Activated naive CD4-positive, alpha-beta T cell treated with anti-CD3 and anti-CD28 coated beads, Interleukin-2, amount 50 U/mL, for 24 hours (primary cell): ENCODE measurements around the gene ELOVL6.

ENCODE experiments used
- H3K27ac Mint-ChIP-seq: one replicate; pipeline ENCODE4 v1.8.0; 2021; ENCODE audit warnings: mild to moderate bottlenecking, mixed read lengths
- H3K27me3 Mint-ChIP-seq: one replicate; pipeline ENCODE4 v1.8.0; 2021; ENCODE audit warnings: mixed read lengths
- H3K36me3 Mint-ChIP-seq: one replicate; pipeline ENCODE4 v1.8.0; 2021; ENCODE audit warnings: mixed read lengths
- H3K4me1 Mint-ChIP-seq: one replicate; pipeline ENCODE4 v1.8.0; 2021; ENCODE audit warnings: mixed read lengths
- H3K4me3 Mint-ChIP-seq: one replicate; pipeline ENCODE4 v1.8.0; 2021; ENCODE audit warnings: mild to moderate bottlenecking, mixed read lengths
- H3K9me3 Mint-ChIP-seq: one replicate; pipeline ENCODE4 v1.8.0; 2021; ENCODE audit warnings: mixed read lengths

ELOVL6 gene

GRCh38 chr4:110025056-110025455 is 173.4 kb downstream of the ELOVL6 start:
- H3K36me3 Mint-ChIP-seq = no peaks in the 10 kb centered on the region

GRCh38 chr4:110022457-110022856 is 176.0 kb downstream of the ELOVL6 start:
- H3K4me1 Mint-ChIP-seq = peaks cover 16% of the 10 kb centered on the region
- H3K27ac Mint-ChIP-seq = no peak overlapping the region
- no peaks in the 10 kb centered on the region for H3K9me3 Mint-ChIP-seq
- H3K36me3 Mint-ChIP-seq = no peaks in the 10 kb centered on the region
- H3K4me3 Mint-ChIP-seq = no peak overlapping the region
- H3K27me3 Mint-ChIP-seq = peaks cover 6% of the 10 kb centered on the region

More at GRCh38 chr4:110025056-110025455, 173.4 kb downstream of the ELOVL6 start:
- no peak overlapping the region for H3K27ac Mint-ChIP-seq
- H3K27me3 Mint-ChIP-seq = peaks cover 10% of the 10 kb centered on the region
- H3K9me3 Mint-ChIP-seq = no peaks in the 10 kb centered on the region
- no peak overlapping the region for H3K4me3 Mint-ChIP-seq
- peaks cover 11% of the 10 kb centered on the region for H3K4me1 Mint-ChIP-seq

- peak overlapping the region; percentile 49 for H3K4me3 Mint-ChIP-seq
Measured at GRCh38 chr4:110020646-110021443, 177.6 kb downstream of the ELOVL6 start.

GRCh38 chr4:110020139-110020538 is 178.3 kb downstream of the ELOVL6 start:
- Mint-ChIP-seq H3K4me3 (no peak overlapping the region), H3K27me3 (peaks cover 4% of the 10 kb centered on the region), H3K9me3 (no peaks in the 10 kb centered on the region), H3K27ac (no peak overlapping the region), H3K4me1 (peaks cover 16% of the 10 kb centered on the region), H3K36me3 (no peaks in the 10 kb centered on the region)

More at GRCh38 chr4:110020646-110021443, 177.6 kb downstream of the ELOVL6 start:
- no peaks in the 10 kb centered on the region for H3K36me3 Mint-ChIP-seq
- no peaks in the 10 kb centered on the region for H3K9me3 Mint-ChIP-seq
- peak overlapping the region; percentile 69 for H3K27ac Mint-ChIP-seq
- peaks cover 16% of the 10 kb centered on the region for H3K4me1 Mint-ChIP-seq
- peaks cover 4% of the 10 kb centered on the region for H3K27me3 Mint-ChIP-seq

- H3K27me3 Mint-ChIP-seq = peaks cover 4% of the 10 kb centered on the region
- peaks cover 16% of the 10 kb centered on the region for H3K4me1 Mint-ChIP-seq
- H3K4me3 Mint-ChIP-seq = no peak overlapping the region
- H3K27ac Mint-ChIP-seq = no peak overlapping the region
- no peaks in the 10 kb centered on the region for H3K36me3 Mint-ChIP-seq
- no peaks in the 10 kb centered on the region for H3K9me3 Mint-ChIP-seq
Measured at GRCh38 chr4:110019153-110019552, 179.3 kb downstream of the ELOVL6 start.

- Mint-ChIP-seq H3K9me3 (no peaks in the 10 kb centered on the region), H3K27me3 (peaks cover 2% of the 10 kb centered on the region), H3K4me3 (no peak overlapping the region), H3K27ac (no peak overlapping the region), H3K36me3 (no peaks in the 10 kb centered on the region), H3K4me1 (peaks cover 4% of the 10 kb centered on the region)
Measured at GRCh38 chr4:110014233-110014632, 184.2 kb downstream of the ELOVL6 start.

- peaks cover 2% of the 10 kb centered on the region for H3K27me3 Mint-ChIP-seq
- H3K36me3 Mint-ChIP-seq = no peaks in the 10 kb centered on the region
- no peaks in the 10 kb centered on the region for H3K9me3 Mint-ChIP-seq
- peaks cover 7% of the 10 kb centered on the region for H3K4me1 Mint-ChIP-seq
- H3K27ac Mint-ChIP-seq = no peak overlapping the region
- no peak overlapping the region for H3K4me3 Mint-ChIP-seq
Measured at GRCh38 chr4:110012917-110013316, 185.5 kb downstream of the ELOVL6 start.

GRCh38 chr4:110010797-110011196 is 187.6 kb downstream of the ELOVL6 start:
- Mint-ChIP-seq H3K4me1 (peaks cover 10% of the 10 kb centered on the region), H3K36me3 (no peaks in the 10 kb centered on the region), H3K9me3 (no peaks in the 10 kb centered on the region), H3K27ac (no peak overlapping the region), H3K4me3 (no peak overlapping the region), H3K27me3 (no peaks in the 10 kb centered on the region)

GRCh38 chr4:110009550-110009949 is 188.9 kb downstream of the ELOVL6 start:
- H3K27ac Mint-ChIP-seq = no peak overlapping the region
- no peaks in the 10 kb centered on the region for H3K27me3 Mint-ChIP-seq

GRCh38 chr4:110008540-110008939 is 189.9 kb downstream of the ELOVL6 start:
- Mint-ChIP-seq H3K27ac (no peak overlapping the region), H3K9me3 (no peaks in the 10 kb centered on the region), H3K27me3 (no peaks in the 10 kb centered on the region), H3K4me3 (no peak overlapping the region), H3K36me3 (no peaks in the 10 kb centered on the region), H3K4me1 (peaks cover 13% of the 10 kb centered on the region)

More at GRCh38 chr4:110009550-110009949, 188.9 kb downstream of the ELOVL6 start:
- no peaks in the 10 kb centered on the region for H3K9me3 Mint-ChIP-seq
- no peak overlapping the region for H3K4me3 Mint-ChIP-seq
- H3K4me1 Mint-ChIP-seq = peaks cover 14% of the 10 kb centered on the region
- H3K36me3 Mint-ChIP-seq = no peaks in the 10 kb centered on the region

GRCh38 chr4:110007217-110007616 is 191.2 kb downstream of the ELOVL6 start:
- no peak overlapping the region for H3K4me3 Mint-ChIP-seq

GRCh38 chr4:110005461-110006056 is 192.9 kb downstream of the ELOVL6 start:
- H3K27me3 Mint-ChIP-seq = no peaks in the 10 kb centered on the region
- H3K36me3 Mint-ChIP-seq = no peaks in the 10 kb centered on the region
- peaks cover 10% of the 10 kb centered on the region for H3K4me1 Mint-ChIP-seq
- H3K9me3 Mint-ChIP-seq = no peaks in the 10 kb centered on the region
- no peak overlapping the region for H3K27ac Mint-ChIP-seq
- H3K4me3 Mint-ChIP-seq = no peak overlapping the region

More at GRCh38 chr4:110007217-110007616, 191.2 kb downstream of the ELOVL6 start:
- peaks cover 10% of the 10 kb centered on the region for H3K4me1 Mint-ChIP-seq
- H3K36me3 Mint-ChIP-seq = no peaks in the 10 kb centered on the region
- H3K27ac Mint-ChIP-seq = no peak overlapping the region
- H3K9me3 Mint-ChIP-seq = no peaks in the 10 kb centered on the region
- no peaks in the 10 kb centered on the region for H3K27me3 Mint-ChIP-seq

- Mint-ChIP-seq H3K4me1 (peaks cover 10% of the 10 kb centered on the region), H3K9me3 (no peaks in the 10 kb centered on the region), H3K27ac (no peak overlapping the region), H3K36me3 (no peaks in the 10 kb centered on the region), H3K27me3 (no peaks in the 10 kb centered on the region), H3K4me3 (no peak overlapping the region)
Measured at GRCh38 chr4:110004556-110004955, 193.9 kb downstream of the ELOVL6 start.

- Mint-ChIP-seq H3K4me3 (no peak overlapping the region), H3K27ac (no peak overlapping the region), H3K9me3 (no peaks in the 10 kb centered on the region), H3K27me3 (no peaks in the 10 kb centered on the region), H3K36me3 (no peaks in the 10 kb centered on the region), H3K4me1 (peaks cover 10% of the 10 kb centered on the region)
Measured at GRCh38 chr4:110003401-110004187, 194.8 kb downstream of the ELOVL6 start.

- Mint-ChIP-seq H3K4me1 (peaks cover 4% of the 10 kb centered on the region), H3K27ac (no peak overlapping the region), H3K36me3 (no peaks in the 10 kb centered on the region), H3K9me3 (no peaks in the 10 kb centered on the region), H3K27me3 (no peaks in the 10 kb centered on the region), H3K4me3 (no peak overlapping the region)
Measured at GRCh38 chr4:110002326-110002725, 196.1 kb downstream of the ELOVL6 start.

GRCh38 chr4:109999585-109999912 is 198.9 kb downstream of the ELOVL6 start:
- Mint-ChIP-seq H3K4me3 (no peak overlapping the region), H3K36me3 (no peaks in the 10 kb centered on the region), H3K27ac (no peak overlapping the region), H3K27me3 (peaks cover 3% of the 10 kb centered on the region), H3K4me1 (no peaks in the 10 kb centered on the region), H3K9me3 (no peaks in the 10 kb centered on the region)
